RWPE2 (cell line): ENCODE results near the gene HIF1AN.

Experiments used
- ATAC-seq: fragments of 200-7000 bp; cut with Tn5 transposase; 3 replicates; pipeline ENCODE4 v1.9.1; 2021; ENCODE audit warnings: low read depth
- DNase-seq: peaks from one replicate; pipeline ENCODE4 v3.0.0-alpha.2; 2020; ENCODE audit warnings: low spot score
- H3K27ac ChIP-seq: fragments of 450-650 bp; 2 replicates; pipeline ENCODE4 v1.5.1; 2017; ENCODE audit warnings: mild to moderate bottlenecking; ENCODE audit not compliant: poor library complexity, severe bottlenecking
- H3K27me3 ChIP-seq: fragments of 250-450 bp; sonication (Bioruptor Pico); 2 replicates; pipeline ENCODE4 v1.5.1; 2021; ENCODE audit warnings: mild to moderate bottlenecking, moderate library complexity; ENCODE audit not compliant: insufficient read depth, poor library complexity, severe bottlenecking
- H3K36me3 ChIP-seq: fragments of 250-450 bp; sonication (Bioruptor Pico); 2 replicates; pipeline ENCODE4 v1.5.1; 2020; ENCODE audit warnings: low read depth, mild to moderate bottlenecking, moderate library complexity
- H3K4me1 ChIP-seq: fragments of 250-450 bp; sonication (Bioruptor Pico); 2 replicates; pipeline ENCODE4 v1.5.1; 2021; ENCODE audit warnings: mild to moderate bottlenecking, moderate library complexity; ENCODE audit not compliant: insufficient read depth, poor library complexity, severe bottlenecking
- H3K4me3 ChIP-seq: fragments of 250-450 bp; sonication (Bioruptor Pico); 2 replicates; pipeline ENCODE4 v1.5.1; 2021; ENCODE audit warnings: mild to moderate bottlenecking, moderate library complexity; ENCODE audit not compliant: severe bottlenecking
- H3K9me3 ChIP-seq: fragments of 250-450 bp; sonication (Bioruptor Pico); 2 replicates; pipeline ENCODE4 v1.5.1; 2021; ENCODE audit warnings: mild to moderate bottlenecking, moderate library complexity; ENCODE audit not compliant: severe bottlenecking
- CTCF ChIP-seq: fragments of 450-650 bp; IDR thresholded peaks from one replicate; pipeline ENCODE4 v1.5.1; 2017; ENCODE audit warnings: mild to moderate bottlenecking, moderate library complexity; ENCODE audit not compliant: poor library complexity, severe bottlenecking

The HIF1AN gene

GRCh38 chr10:100566561-100566960, 30.8 kb downstream of the HIF1AN start:
- no peak overlapping the region for H3K4me3 ChIP-seq
- H3K36me3 ChIP-seq: no peaks in the 10 kb centered on the region
- H3K9me3 ChIP-seq: no peaks in the 10 kb centered on the region
- no peaks in the 10 kb centered on the region for H3K4me1 ChIP-seq
- no peak overlapping the region for H3K27ac ChIP-seq
- no peak for DNase-seq
- no peak for ATAC-seq
- no peak for TF ChIP-seq CTCF
- peaks cover 72% of the 10 kb centered on the region for H3K27me3 ChIP-seq

- Histone ChIP-seq H3K4me3 (no peak overlapping the region), H3K36me3 (no peaks in the 10 kb centered on the region), H3K9me3 (no peaks in the 10 kb centered on the region), H3K4me1 (no peaks in the 10 kb centered on the region), H3K27me3 (peaks cover 65% of the 10 kb centered on the region), H3K27ac (no peak overlapping the region)
- ATAC-seq (0 out of 3 replicates have a peak, but pooled peaks have one; percentile 32), DNase-seq (no peak)
- TF ChIP-seq CTCF: no peak
Observed at GRCh38 chr10:100567249-100567648, 31.5 kb downstream of the HIF1AN start.

- Histone ChIP-seq H3K27ac (no peak overlapping the region), H3K4me1 (no peaks in the 10 kb centered on the region), H3K27me3 (peaks cover 59% of the 10 kb centered on the region), H3K9me3 (no peaks in the 10 kb centered on the region), H3K4me3 (no peak overlapping the region), H3K36me3 (no peaks in the 10 kb centered on the region)
- ATAC-seq (no peak), DNase-seq (no peak)
- no peak for TF ChIP-seq CTCF
Observed at GRCh38 chr10:100567826-100568225, 32.1 kb downstream of the HIF1AN start.

- DNase-seq (no peak), ATAC-seq (no peak)
- Histone ChIP-seq H3K27ac (no peak overlapping the region), H3K27me3 (peaks cover 54% of the 10 kb centered on the region), H3K36me3 (no peaks in the 10 kb centered on the region), H3K9me3 (no peaks in the 10 kb centered on the region), H3K4me3 (no peak overlapping the region), H3K4me1 (no peaks in the 10 kb centered on the region)
- TF ChIP-seq CTCF: no peak
Observed at GRCh38 chr10:100568912-100569311, 33.2 kb downstream of the HIF1AN start.

GRCh38 chr10:100569687-100570481, 34.1 kb downstream of the HIF1AN start:
- no peak for ATAC-seq
- Histone ChIP-seq H3K4me1 (no peaks in the 10 kb centered on the region), H3K27me3 (peaks cover 56% of the 10 kb centered on the region), H3K9me3 (no peaks in the 10 kb centered on the region), H3K36me3 (no peaks in the 10 kb centered on the region), H3K27ac (no peak overlapping the region), H3K4me3 (no peak overlapping the region)
- DNase-seq: no peak
- TF ChIP-seq CTCF: peak; percentile 6
